GM18505 (cell line): ENCODE measurements around the gene TTLL11.

Source experiments
- ATAC-seq: cut with Tn5 transposase; IDR thresholded peaks from one replicate; pipeline ENCODE4 v1.9.1; 2021; ENCODE audit not compliant: unreplicated experiment
- POLR2A ChIP-seq: IDR thresholded peaks from 4 replicates; pipeline ENCODE4 v1.6.1; 2011; ENCODE audit warnings: borderline replicate concordance; ENCODE audit not compliant: insufficient read depth, insufficient read length; ENCODE audit errors: extremely low read depth

The TTLL11 gene

DNA sequence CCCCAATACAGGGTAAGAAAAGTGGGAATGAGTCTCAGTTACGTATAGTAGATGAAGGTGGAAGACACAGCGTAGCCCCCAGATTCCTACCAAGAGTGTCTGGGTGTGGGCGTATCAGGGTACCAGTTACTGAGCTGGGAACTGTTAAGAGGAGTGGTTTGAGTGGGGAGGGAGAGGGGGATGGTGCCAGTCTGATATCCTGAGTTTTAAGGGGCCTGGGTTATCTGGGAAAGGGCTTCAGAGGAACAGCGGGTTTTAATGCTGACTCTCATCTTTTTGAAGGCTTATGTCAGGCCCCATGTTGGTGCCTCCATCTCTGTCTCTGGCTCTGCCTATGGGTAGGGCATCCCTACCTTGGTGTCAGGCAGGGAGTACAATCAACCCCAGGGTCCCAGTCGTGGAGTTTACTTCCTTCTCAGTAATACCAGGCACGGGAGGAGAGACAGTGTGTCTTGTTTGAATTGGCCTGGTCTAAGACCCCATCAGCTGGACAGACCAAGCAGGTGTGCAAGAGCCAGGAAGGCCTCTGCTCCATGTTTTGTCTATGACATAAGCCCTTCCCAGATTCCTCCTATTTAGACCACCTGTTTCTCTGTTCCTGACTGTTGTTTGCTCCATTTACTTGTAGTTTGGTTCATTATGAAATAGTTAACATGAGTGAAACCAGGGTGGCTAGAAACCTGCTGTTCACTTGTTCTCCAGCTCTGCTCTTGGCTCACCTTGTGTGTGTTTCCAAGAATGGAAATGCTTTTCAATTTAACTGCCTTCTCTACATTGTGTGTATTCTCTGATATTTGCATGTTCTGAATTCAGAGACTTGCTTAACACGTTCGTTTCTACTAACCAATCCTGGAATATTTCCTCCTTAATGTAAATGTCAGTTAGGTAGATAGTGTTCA, 316.1 kb downstream of the TTLL11 start:
- TF ChIP-seq POLR2A = no peak
- ATAC-seq = no peak

DNA sequence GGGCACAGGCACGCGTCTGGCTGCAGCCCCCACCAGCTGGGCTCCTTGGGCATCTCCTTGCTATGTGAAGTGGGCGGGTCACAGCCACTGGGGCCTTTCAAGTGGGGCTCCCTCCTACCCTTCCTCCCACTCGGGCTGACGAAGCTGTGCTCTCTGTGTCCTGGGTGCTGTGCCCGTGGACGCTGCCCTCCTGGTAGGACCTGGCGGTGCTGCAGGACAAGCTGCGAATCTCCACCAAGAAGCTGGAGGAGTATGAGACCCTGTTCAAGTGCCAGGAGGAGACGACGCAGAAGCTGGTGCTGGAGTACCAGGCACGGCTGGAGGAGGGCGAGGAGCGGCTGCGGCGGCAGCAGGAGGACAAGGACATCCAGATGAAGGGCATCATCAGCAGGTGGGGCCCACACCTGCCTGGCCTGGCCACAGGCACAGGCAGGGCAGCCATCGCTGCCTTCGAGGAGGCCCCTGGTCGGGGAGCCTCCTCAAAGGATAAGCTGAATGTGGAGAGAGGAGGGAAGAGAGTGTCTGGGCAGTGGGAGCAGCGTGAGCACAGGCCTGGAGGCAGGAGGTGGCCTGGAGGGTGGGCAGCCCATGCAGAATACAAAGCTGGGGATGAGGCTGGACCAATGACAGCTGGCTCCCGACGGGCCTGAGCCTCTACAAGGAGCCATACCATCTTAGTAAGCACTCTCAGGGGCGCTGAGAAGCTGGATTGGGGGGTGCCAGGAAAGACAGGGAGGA, 316.9 kb downstream of the TTLL11 start:
- no peak for TF ChIP-seq POLR2A
- no peak for ATAC-seq

DNA sequence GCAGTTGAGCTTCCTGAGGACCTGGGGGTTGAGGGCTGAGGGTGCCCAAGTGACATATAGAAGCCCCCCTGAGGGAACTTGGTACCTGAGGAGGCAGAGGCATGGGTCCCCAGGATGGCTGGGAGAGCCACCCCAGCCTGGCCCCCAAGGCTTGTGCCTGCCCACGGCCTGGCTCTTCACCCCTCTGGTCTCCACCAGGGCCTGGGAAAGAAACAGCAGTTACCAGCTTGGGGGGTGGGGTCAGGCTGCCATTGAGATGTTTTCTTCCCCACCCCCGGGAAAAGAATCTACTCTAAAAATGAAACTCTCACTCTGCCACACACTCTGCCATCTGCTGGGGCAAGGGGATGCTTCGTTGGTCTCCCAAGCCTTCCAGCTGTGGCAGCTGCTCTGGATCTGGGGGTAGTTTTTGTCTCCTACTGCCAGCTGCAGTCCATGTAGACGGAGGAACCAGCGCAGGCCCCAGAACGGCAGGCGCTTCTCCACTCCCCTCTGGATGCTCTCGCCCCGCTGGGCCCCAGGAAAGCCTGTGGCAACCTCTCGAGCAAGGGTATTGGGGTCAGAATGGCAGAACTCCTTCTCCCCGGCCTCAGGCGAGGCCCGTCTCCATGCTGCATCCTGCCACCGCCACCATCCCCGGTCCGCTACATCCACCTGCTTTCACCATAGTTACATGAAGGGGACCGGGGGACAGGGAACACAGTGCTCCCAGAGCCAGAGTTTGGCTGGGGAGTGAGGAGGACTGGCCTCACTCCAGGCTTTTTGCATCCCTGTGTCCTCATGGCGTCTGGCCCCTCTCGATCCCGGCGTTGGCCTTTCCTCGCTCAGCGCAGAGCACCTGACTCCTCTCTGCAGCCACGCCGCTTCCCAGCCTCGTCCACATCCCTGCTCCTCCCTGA, 318.1 kb downstream of the TTLL11 start:
- ATAC-seq = no peak
- TF ChIP-seq POLR2A = no peak

DNA sequence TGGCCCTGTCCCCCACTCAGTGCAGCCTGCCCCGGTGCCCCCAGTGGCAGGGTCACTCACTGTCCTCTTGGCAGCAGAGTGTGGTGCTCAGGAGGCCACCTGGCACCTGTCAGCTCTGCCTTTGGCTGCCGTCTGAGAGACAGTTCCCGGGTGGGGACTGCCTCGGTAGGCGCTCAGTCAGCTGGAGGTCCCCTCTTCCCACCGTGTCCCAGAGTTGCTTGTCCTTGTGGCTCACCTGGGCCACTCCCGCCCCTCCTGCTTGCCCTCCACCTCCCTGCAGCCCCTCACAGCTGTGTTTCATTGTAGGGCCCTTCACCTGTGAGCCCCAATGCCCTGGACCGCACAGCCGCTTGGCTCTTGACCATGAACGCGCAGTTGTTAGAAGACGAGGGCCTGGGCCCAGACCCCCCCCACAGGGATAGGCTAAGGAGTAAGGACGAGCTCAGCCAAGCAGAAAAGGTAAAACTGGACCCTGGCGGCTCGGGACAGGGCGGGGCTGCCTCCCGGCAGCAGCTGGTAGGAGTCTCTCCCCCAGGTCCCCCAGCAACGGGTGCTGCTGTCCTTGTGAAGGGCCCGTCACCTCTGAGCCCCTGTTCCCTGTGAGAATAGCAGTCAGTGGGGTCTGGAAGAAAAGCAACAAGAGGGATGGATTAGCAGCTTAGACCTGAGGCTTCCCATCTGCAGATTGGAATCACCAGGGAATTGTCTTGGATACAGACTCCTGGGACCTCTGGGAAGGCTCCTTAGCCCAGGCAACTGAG, 319.0 kb downstream of the TTLL11 start:
- no peak for TF ChIP-seq POLR2A

DNA sequence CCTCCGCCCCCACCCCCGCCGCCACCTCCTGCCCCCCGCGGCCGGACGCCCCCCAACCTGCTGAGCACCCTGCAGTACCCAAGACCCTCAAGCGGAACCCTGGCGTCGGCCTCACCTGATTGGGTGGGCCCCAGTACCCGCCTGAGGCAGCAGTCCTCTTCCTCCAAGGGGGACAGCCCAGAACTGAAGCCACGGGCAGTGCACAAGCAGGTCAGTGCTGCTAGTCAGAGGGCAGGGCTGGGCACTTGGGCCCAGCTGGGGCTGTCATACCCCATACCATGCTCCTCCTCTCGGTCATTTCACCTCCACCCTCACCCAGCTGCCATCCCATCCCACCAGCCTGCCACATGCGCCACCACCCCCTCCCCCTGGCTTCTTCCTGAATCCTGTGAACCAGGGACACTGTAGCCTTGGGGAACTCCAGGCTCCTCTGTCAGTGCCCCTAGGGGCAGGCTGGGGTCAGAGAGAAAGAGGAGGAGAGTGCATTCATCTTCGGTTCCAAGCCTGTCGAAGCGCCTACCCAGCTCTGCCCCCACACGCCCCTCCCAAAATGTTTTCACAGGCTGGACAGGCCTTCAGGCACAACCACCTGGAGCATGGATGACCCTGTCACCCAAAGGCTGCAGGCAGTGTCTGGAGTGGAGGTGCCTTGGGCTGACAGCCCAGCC, 319.7 kb downstream of the TTLL11 start:
- TF ChIP-seq POLR2A = no peak
- no peak for ATAC-seq

More for the DNA sequence above, 319.0 kb downstream of the TTLL11 start:
- ATAC-seq = no peak

DNA sequence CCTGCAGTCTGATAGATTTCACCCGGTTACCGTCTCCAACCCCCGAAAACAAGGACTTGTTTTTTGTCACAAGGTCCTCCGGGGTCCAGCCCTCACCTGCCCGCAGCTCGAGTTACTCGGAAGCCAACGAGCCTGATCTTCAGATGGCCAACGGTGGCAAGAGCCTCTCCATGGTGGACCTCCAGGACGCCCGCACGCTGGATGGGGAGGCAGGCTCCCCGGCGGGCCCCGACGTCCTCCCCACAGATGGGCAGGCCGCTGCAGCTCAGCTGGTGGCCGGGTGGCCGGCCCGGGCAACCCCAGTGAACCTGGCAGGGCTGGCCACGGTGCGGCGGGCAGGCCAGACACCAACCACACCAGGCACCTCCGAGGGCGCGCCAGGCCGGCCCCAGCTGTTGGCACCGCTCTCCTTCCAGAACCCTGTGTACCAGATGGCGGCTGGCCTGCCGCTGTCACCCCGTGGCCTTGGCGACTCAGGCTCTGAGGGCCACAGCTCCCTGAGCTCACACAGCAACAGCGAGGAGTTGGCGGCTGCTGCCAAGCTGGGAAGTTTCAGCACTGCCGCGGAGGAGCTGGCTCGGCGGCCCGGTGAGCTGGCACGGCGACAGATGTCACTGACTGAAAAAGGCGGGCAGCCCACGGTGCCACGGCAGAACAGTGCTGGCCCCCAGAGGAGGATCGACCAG, 320.4 kb downstream of the TTLL11 start:
- TF ChIP-seq POLR2A = no peak
- ATAC-seq = no peak
